NT2/D1 (cell line): ENCODE results near the gene OR51D1.

Experiments used
- DNase-seq: peaks from one replicate; pipeline ENCODE4 v3.0.0-alpha.2; 2011; ENCODE audit warnings: low read depth, low spot score
- H3K27me3 ChIP-seq: 2 replicates; pipeline ENCODE4 v1.6.0; 2011; ENCODE audit warnings: mild to moderate bottlenecking; ENCODE audit not compliant: insufficient read length, insufficient read depth
- H3K36me3 ChIP-seq: 2 replicates; pipeline ENCODE4 v1.6.1; 2011; ENCODE audit warnings: mild to moderate bottlenecking, low read length, mixed read lengths; ENCODE audit not compliant: insufficient read depth, insufficient read length
- H3K4me1 ChIP-seq: 2 replicates; pipeline ENCODE4 v1.5.1; 2011; ENCODE audit not compliant: insufficient read depth, insufficient read length
- H3K4me3 ChIP-seq: 2 replicates; pipeline ENCODE4 v1.5.1; 2011; ENCODE audit warnings: low read depth; ENCODE audit not compliant: insufficient read length
- H3K9ac ChIP-seq: 2 replicates; pipeline ENCODE4 v1.6.0; 2011; ENCODE audit warnings: low read depth; ENCODE audit not compliant: insufficient read length
- H3K9me3 ChIP-seq: 2 replicates; pipeline ENCODE4 v1.5.1; 2011; ENCODE audit warnings: mild to moderate bottlenecking, low read length; ENCODE audit not compliant: insufficient read depth
- SUZ12 ChIP-seq: IDR thresholded peaks from 2 replicates; pipeline ENCODE4 v1.6.1; 2011; ENCODE audit not compliant: insufficient read length, insufficient read depth; ENCODE audit errors: extremely low read depth
- YY1 ChIP-seq: IDR thresholded peaks from 2 replicates; pipeline ENCODE4 v1.6.1; 2011; ENCODE audit not compliant: insufficient read length, insufficient read depth
- ZNF274 ChIP-seq: IDR thresholded peaks from 2 replicates; pipeline ENCODE4 v1.6.1; 2011; ENCODE audit warnings: mild to moderate bottlenecking, low read depth, low read length

The OR51D1 gene

GRCh38 chr11:4610258-4610935 is 26.9 kb upstream of the OR51D1 start:
- Histone ChIP-seq H3K27me3 (no peaks in the 10 kb centered on the region), H3K4me3 (no peak overlapping the region), H3K4me1 (no peaks in the 10 kb centered on the region), H3K36me3 (peaks cover 2% of the 10 kb centered on the region), H3K9me3 (0 out of 2 replicates have a peak, but pooled peaks cover 6% of the 10 kb centered on the region), H3K9ac (no peak overlapping the region)
- no peak for TF ChIP-seq YY1
- TF ChIP-seq ZNF274, result no peak
- TF ChIP-seq SUZ12, result no peak
- DNase-seq, result no peak

- no peak overlapping the region for H3K9ac ChIP-seq
- no peaks in the 10 kb centered on the region for H3K4me1 ChIP-seq
- 0 out of 2 replicates have a peak, but pooled peaks cover 6% of the 10 kb centered on the region for H3K9me3 ChIP-seq
- H3K36me3 ChIP-seq, result no peaks in the 10 kb centered on the region
- no peaks in the 10 kb centered on the region for H3K27me3 ChIP-seq
- H3K4me3 ChIP-seq, result no peak overlapping the region
- TF ChIP-seq ZNF274 (no peak), YY1 (no peak), SUZ12 (no peak)
- DNase-seq, result no peak
These were observed 25.3 kb upstream of the OR51D1 start for GRCh38 chr11:4611986-4612385.

GRCh38 chr11:4615856-4616444 is 21.3 kb upstream of the OR51D1 start:
- Histone ChIP-seq H3K9me3 (no peaks in the 10 kb centered on the region), H3K4me3 (no peak overlapping the region), H3K36me3 (no peaks in the 10 kb centered on the region), H3K4me1 (no peaks in the 10 kb centered on the region), H3K9ac (no peak overlapping the region), H3K27me3 (no peaks in the 10 kb centered on the region)
- no peak for DNase-seq
- TF ChIP-seq YY1 (no peak), SUZ12 (no peak), ZNF274 (no peak)

- no peaks in the 10 kb centered on the region for H3K27me3 ChIP-seq
- H3K9ac ChIP-seq, result no peak overlapping the region
- H3K4me3 ChIP-seq, result no peak overlapping the region
- H3K36me3 ChIP-seq, result no peaks in the 10 kb centered on the region
- H3K9me3 ChIP-seq, result no peaks in the 10 kb centered on the region
- DNase-seq, result no peak
- TF ChIP-seq ZNF274 (no peak), YY1 (no peak), SUZ12 (no peak)
- H3K4me1 ChIP-seq, result no peaks in the 10 kb centered on the region
These were observed 17.8 kb upstream of the OR51D1 start for GRCh38 chr11:4619514-4619913.

- Histone ChIP-seq H3K4me1 (no peaks in the 10 kb centered on the region), H3K4me3 (no peak overlapping the region), H3K9me3 (no peaks in the 10 kb centered on the region), H3K36me3 (no peaks in the 10 kb centered on the region), H3K9ac (no peak overlapping the region), H3K27me3 (no peaks in the 10 kb centered on the region)
- TF ChIP-seq ZNF274, result no peak
- TF ChIP-seq YY1, result no peak
- TF ChIP-seq SUZ12, result no peak
- peak; percentile 80 for DNase-seq
These were observed 10.8 kb upstream of the OR51D1 start for GRCh38 chr11:4626207-4627099.

GRCh38 chr11:4636136-4636535 is 1.1 kb upstream of the OR51D1 start:
- DNase-seq, result no peak
- peaks cover 8% of the 10 kb centered on the region for H3K27me3 ChIP-seq
- H3K36me3 ChIP-seq, result no peaks in the 10 kb centered on the region
- TF ChIP-seq SUZ12 (no peak), ZNF274 (no peak), YY1 (no peak)
- no peak overlapping the region for H3K9ac ChIP-seq
- peaks cover 2% of the 10 kb centered on the region for H3K4me1 ChIP-seq
- no peaks in the 10 kb centered on the region for H3K9me3 ChIP-seq
- no peak overlapping the region for H3K4me3 ChIP-seq

GRCh38 chr11:4637662-4638047 is 378 bp downstream of the OR51D1 start:
- Histone ChIP-seq H3K4me3 (no peak overlapping the region), H3K9ac (no peak overlapping the region), H3K4me1 (peaks cover 2% of the 10 kb centered on the region), H3K27me3 (peaks cover 8% of the 10 kb centered on the region), H3K36me3 (no peaks in the 10 kb centered on the region), H3K9me3 (no peaks in the 10 kb centered on the region)
- DNase-seq, result no peak
- TF ChIP-seq YY1 (no peak), SUZ12 (no peak), ZNF274 (no peak)
